ENCODE data around the gene AP2A2.

AP2A2 gene

GRCh38 chr11:924406-925157 lies 1.1 kb upstream of the AP2A2 start:
- DNase-seq (ENCODE audit: low read depth) = no peak

DNA sequence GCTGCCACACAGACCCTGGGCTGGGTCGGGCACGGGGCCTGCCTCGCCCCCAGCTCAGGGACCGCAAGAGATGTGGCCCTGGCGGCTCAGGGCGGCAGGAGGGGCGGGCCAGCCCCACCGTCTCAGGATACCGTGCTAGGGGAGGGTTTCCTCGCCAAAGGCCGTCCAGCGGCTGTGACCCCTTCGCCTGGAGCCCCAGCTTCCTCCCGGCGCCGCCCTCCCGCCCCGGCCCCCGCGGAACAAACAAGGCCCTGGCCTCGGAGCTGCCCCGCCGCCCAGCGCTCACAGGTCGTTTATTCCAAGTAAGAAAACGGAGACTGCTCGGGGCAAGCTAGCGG lies 543 bp upstream of the AP2A2 start:
- DNase-seq (ENCODE audit: low read depth) = no peak

- DNase-seq (ENCODE audit: low read depth) = no peak
Measured at GRCh38 chr11:926341-926916, 759 bp downstream of the AP2A2 start.

DNA sequence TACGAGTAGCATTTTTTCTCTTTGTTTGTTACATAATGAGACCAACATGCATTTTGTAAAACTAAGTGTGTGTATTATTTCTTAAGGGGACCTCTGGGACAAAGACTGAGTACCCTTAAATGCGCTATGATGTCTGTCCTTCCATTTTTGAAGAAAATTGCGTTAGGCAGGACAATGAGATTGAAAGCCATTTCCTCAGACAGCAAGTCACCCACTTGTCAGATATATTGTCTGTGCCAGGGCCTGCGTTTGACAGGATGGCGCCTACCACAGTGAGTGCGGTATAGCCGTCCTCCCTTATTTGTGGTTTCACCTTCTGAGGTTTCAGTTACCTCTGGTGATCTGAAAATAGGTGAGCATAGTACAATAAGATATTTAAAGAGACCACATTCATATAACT lies 2.2 kb downstream of the AP2A2 start:
- DNase-seq (ENCODE audit: low read depth) = no peak

- no peak for DNase-seq (ENCODE audit: low read depth)
Measured at GRCh38 chr11:928786-929185, 3.1 kb downstream of the AP2A2 start.

GRCh38 chr11:929405-929804 lies 3.7 kb downstream of the AP2A2 start:
- DNase-seq (ENCODE audit: low read depth) = no peak

DNA sequence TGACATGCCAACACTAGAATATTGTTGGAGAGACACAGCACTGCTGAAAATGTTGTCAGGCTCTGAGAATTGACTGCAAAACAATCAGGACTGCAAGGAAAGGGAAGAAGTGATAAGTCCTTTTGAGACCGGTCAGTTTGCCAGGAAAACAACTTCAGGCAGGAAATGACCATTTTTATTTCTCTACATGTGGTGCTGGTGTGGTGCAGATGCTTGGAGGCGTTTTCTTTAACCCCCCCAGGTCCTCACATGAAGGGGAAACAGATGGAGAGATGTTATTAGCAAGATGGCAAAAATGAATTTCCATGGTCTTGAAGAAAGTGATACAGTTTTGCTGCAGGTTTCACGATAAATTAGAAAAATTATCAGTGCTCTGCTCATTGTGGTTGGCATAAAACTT lies 5.7 kb downstream of the AP2A2 start:
- no peak for DNase-seq (ENCODE audit: low read depth)

GRCh38 chr11:932435-932834 lies 6.8 kb downstream of the AP2A2 start:
- DNase-seq (ENCODE audit: low read depth) = no peak

DNA sequence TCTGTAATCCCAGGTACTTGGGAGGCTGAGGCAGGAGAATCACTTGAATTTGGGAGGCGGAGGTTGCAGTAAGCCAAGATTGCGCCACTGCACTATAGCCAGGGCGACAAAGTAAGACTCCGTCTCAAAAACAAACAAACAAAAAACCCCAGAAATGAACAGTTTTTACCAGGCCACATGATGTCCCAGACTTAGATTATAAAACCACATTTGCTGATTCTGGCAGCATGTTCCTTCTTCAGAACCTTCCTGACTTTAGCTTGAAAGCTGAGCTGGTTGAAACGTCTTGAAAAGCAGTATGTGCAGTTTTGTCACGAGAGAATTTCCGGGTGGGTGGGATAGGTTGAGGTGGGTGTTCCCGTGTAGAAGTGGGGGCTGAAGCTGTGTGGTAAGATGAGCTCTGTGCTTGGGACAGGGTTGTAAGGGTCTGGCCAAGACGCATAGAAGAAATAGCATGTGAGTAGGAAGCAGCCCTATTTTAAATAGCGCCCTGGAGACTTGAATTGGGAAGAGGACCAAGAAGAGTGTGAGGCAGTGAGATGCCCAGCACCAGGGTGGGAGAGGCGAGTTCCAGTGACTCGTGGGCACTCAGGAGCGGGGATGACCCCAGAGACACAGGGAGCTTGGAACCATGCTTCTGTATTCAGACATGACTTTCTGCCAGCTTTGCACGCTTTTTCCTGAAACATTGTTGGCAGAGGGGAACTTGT lies 7.6 kb downstream of the AP2A2 start:
- no peak for DNase-seq (ENCODE audit: low read depth)

- DNase-seq (ENCODE audit: low read depth) = no peak
Measured at GRCh38 chr11:933936-934335, 8.3 kb downstream of the AP2A2 start.

DNA sequence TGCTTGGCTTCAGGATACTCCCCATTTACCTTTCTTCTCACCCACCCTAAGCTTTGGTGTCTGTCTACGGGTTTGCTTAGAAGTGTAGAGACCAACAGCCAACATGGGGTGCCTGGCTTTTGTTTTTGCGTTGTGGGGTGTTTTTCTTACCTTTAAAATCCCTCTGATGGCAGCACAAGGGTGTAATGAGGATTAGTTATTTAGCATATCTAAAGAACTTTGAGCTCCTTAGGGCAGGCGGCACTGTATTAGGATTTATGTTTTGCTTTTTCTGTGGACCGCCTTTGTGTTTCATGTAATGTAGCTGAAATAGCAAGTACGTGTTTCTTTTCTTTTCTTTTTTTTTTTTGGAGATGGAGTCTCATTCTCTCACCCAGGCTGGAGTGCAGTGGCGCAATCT lies 8.9 kb downstream of the AP2A2 start:
- no peak for DNase-seq (ENCODE audit: low read depth)

DNA sequence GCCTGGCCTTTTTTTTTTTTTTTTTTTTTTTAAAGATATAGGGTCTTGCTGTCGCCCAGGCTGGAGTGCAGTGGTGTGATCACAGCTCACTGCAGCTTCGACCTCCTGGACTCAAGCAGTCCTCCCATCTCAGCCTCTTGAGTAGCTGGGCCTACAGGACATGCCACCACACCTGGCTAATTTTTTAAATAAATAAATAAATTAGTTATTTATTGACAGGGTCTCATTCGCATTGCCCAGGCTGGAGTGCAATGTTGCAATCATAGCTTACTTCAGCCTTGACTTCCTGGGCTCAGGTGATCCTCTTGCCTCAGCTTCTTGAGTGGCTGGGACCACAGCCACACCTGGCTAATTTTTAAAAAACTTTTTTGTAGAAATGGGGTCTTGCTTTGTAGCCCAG lies 10.5 kb downstream of the AP2A2 start:
- no peak for DNase-seq (ENCODE audit: low read depth)

DNA sequence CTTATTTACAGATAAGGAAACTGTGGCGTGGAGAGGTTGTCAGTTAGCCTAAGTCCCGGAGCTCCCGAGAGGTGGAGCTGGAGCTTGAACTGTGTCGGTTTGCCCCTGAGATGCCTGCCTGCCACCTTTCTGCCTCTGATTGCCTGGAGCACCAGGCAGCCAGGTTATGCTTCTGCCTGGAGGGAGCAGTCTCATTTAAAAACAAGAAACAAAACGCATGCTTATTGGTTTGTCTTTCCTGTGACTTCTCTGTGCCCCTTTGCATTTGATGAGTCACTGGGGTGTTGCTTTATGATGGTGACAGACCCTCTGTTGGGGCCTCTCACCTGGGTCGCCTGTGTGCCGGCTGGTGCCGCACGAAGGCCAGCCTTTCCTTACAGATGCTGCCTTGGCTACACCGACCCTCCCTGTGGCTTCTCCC lies 12.2 kb downstream of the AP2A2 start:
- DNase-seq (ENCODE audit: low read depth) = no peak

DNA sequence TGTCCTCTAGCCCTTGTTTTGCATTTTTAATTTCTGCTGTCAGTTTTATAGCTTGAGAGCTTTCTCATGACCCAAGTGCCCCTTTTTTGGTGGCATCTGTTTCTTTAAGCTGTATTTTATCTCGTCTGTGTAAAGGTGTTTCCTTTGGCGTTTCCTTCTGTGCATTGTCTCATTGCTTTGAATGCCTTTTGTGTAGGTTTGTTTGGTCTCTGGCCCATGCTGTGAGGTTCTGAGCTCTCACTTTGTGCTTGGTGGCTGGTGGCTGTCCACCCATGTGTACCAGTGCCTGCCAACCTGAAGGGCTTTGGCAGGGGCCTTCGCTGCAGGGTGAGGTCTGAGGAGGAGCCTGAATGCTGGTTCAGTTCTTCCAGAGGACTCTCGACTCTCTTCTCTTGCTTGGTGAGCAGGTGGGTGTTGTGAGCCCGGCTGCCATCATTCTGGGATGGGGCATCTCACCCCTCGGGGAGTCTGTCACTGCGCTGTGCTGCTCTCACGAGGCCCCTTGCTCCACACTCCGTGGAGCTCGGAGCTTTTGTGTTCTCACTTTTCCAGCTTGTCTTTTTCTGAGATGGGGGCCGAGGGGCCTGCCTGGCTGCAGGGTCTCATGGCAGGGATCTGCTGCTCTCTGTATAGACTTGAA lies 14.9 kb downstream of the AP2A2 start:
- no peak for DNase-seq (ENCODE audit: low read depth)

GRCh38 chr11:942823-943222 lies 17.2 kb downstream of the AP2A2 start:
- no peak for DNase-seq (ENCODE audit: low read depth)

- DNase-seq (ENCODE audit: low read depth) = no peak
Measured at GRCh38 chr11:944711-945470, 19.2 kb downstream of the AP2A2 start.

GRCh38 chr11:945986-946385 lies 20.3 kb downstream of the AP2A2 start:
- DNase-seq (ENCODE audit: low read depth) = no peak

DNA sequence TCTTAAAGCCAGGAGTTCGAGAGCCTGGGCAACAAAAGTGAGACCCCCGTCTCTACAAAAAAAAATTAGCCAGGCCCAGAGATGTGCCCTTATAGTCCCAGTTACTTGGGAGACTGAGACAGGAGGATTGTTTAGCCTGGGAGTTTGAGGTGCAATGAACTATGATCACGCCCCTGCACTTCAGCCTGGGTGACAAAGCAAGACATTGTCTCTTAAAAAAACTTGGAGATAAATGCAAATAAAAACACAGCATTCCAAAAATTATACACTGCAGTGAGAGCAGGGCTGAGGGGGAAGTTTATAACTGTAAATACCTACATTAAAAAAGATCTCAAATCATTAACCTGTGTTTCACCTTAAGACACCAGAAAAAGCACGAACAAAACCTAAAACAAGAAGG lies 22.1 kb downstream of the AP2A2 start:
- DNase-seq (ENCODE audit: low read depth) = no peak

DNA sequence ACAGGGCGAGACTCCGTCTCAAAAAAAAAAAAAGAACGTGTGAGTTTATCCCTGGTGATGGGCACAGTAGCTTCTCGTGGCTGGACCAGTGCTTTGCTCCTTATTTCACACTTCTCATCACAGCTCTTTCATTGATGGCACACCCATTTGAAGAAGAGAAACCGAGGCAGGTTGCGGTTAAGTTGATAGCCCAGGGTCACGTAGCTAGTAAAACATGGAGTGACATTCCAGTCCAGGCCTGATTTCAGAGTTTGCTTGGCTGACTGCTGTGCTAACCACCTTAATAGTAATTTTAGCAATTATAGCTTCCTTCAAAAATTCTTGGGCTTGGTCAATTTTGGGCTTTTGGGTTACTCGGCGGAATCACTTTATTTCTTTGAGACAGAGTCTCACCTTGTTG lies 25.8 kb downstream of the AP2A2 start:
- no peak for DNase-seq (ENCODE audit: low read depth)

GRCh38 chr11:952406-953385 lies 27.0 kb downstream of the AP2A2 start:
- DNase-seq (ENCODE audit: low read depth) = no peak

DNA sequence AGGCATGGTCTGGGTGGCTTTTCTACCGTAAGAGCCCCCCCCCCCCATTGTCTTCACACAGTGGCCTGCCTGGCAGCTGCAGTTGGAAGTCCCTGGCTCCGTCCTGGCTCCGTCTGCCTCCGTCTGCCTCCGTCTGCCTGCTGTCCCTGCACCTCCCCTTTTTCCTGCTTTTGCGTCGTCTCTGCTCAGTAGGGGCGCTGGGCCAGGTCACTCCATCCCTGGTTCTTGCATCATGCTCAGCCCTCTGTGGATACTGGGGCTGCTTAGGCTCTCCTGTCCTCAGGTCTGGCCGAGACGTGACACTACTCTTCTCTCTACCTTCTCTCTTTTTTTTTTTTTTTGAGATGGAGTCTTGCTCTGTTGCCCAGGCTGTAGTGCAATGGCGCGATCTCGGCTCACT lies 27.8 kb downstream of the AP2A2 start:
- no peak for DNase-seq (ENCODE audit: low read depth)

All from stimulated activated CD4-positive, alpha-beta T cell treated with anti-CD3 and anti-CD28 coated beads, Interleukin-2, amount 100 ng/mL, for 4 hours (primary cell).